GM13977 (cell line): Measurements from ENCODE around the gene GRIP1.

Experiments used
- DNase-seq: peaks from one replicate; pipeline ENCODE4 v3.0.0; 2012; ENCODE audit warnings: low spot score
- in situ Hi-C: fragments of 300-500 bp; cut with MboI; formaldehyde crosslinking; loops from one replicate; pipeline ENCODE4 v1.12.0; 2022; ENCODE audit warnings: low sequenced_read_pairs, low pct_unique_long_range_greater_than_20kb, mixed read lengths, inconsistent platforms; ENCODE audit not compliant: unreplicated experiment
- TF ChIP-seq, protein P1 (sequence below): IDR thresholded peaks from 2 replicates; pipeline ENCODE4 v1.5.1; 2012; ENCODE audit warnings: mild to moderate bottlenecking, control low read depth; ENCODE audit not compliant: insufficient read depth; ENCODE audit errors: extremely low read depth, missing control alignments

GRIP1 gene

DNA sequence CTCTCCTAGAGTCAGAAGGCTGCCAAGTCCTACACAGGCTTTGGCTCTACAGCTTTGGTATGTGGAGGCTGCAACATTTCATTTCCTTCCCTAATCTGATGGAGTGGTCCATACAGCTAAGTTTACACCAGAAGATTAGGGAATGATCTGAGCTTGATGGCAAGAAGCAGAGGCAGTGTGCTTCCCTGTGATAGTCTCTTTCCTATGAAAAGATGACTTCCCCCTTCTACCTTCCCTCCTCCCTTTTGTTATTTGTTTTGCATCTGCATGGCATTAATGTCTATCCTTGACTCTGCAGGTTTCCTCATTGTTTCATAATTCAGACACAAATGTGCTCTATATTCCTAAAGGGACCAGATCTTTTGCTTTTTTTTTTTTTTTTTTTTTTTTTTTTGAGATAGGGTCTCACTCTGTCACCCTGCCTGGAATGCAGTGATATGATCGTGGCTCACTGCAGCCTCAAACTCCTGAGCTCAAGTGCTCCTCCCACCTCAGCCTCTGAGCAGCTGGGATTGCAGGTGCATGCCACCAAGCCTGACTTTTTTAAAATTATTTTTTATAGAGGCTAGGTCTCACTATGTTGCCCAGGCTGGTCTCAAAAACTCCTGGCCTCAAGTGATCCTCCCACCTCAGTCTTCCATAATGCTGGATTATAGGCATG, 76.3 kb downstream of the GRIP1 start:
- in situ Hi-C loops = no loop called here
- TF ChIP-seq, protein P1, sequence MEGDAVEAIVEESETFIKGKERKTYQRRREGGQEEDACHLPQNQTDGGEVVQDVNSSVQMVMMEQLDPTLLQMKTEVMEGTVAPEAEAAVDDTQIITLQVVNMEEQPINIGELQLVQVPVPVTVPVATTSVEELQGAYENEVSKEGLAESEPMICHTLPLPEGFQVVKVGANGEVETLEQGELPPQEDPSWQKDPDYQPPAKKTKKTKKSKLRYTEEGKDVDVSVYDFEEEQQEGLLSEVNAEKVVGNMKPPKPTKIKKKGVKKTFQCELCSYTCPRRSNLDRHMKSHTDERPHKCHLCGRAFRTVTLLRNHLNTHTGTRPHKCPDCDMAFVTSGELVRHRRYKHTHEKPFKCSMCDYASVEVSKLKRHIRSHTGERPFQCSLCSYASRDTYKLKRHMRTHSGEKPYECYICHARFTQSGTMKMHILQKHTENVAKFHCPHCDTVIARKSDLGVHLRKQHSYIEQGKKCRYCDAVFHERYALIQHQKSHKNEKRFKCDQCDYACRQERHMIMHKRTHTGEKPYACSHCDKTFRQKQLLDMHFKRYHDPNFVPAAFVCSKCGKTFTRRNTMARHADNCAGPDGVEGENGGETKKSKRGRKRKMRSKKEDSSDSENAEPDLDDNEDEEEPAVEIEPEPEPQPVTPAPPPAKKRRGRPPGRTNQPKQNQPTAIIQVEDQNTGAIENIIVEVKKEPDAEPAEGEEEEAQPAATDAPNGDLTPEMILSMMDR = no peak
- DNase-seq = no peak

GRCh38 chr12:66600903-66601302, 78.0 kb downstream of the GRIP1 start:
- DNase-seq = no peak
- TF ChIP-seq, protein P1 = no peak
- in situ Hi-C loops = no loop called here

GRCh38 chr12:66599816-66600215, 79.1 kb downstream of the GRIP1 start:
- in situ Hi-C loops = no loop called here
- DNase-seq = no peak
- TF ChIP-seq, protein P1 = no peak

- no peak for DNase-seq
- TF ChIP-seq, protein P1 = no peak
- in situ Hi-C loops = no loop called here
Observed at GRCh38 chr12:66598608-66599007, 80.3 kb downstream of the GRIP1 start.

DNA sequence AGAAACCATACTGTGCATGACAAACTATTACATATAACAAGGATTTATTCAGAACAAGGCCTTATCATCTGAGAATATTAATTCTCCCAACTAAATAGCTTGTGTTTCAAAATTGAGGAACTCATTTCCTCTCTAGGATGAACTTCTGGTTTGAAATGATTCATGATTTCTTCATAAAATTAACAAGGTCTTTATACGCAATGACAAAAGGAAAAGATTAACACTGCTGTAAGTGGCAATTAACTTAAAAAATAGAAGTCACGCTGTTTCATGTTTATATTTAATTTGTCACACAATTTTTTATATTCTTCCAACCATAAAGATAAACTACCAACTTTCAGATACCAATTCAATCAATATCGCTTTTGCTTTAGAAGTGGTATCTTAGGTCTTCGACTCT, 80.8 kb downstream of the GRIP1 start:
- in situ Hi-C loops = no loop called here
- no peak for DNase-seq
- TF ChIP-seq, protein P1 = no peak

GRCh38 chr12:66596199-66596598, 82.7 kb downstream of the GRIP1 start:
- TF ChIP-seq, protein P1 = no peak
- no peak for DNase-seq
- in situ Hi-C loops = no loop called here
